Mucosa of descending colon (tissue), 3 donors: ENCODE measurements around the gene BBLN. TPM values are rescaled to one million over a fixed set of nuclear protein-coding genes. Genes with fewer than 3 reads are reported as not detected.

Experiments
- ATAC-seq: fragments of 200-7000 bp; cut with Tn5 transposase; one replicate; pipeline ENCODE4 v1.9.1; 2020; ENCODE audit warnings: mild to moderate bottlenecking, moderate library complexity
- DNase-seq, 3 donors: peaks; one replicate each; pipeline ENCODE4 v3.0.0-alpha.2; 2020
- H3K36me3 ChIP-seq: fragments of 200-600 bp; one replicate; pipeline ENCODE4 v1.8.0; 2021; ENCODE audit warnings: low read depth, mild to moderate bottlenecking
- H3K4me1 ChIP-seq: fragments of 200-600 bp; one replicate; pipeline ENCODE4 v1.8.0; 2021; ENCODE audit warnings: low read depth, mild to moderate bottlenecking
- H3K4me3 ChIP-seq: fragments of 200-600 bp; one replicate; pipeline ENCODE4 v1.8.0; 2021; ENCODE audit warnings: mild to moderate bottlenecking
- H3K9me3 ChIP-seq: fragments of 200-600 bp; one replicate; pipeline ENCODE4 v1.8.0; 2021; ENCODE audit warnings: mild to moderate bottlenecking
- intact Hi-C, 2 donors: fragments of 100-400 bp; cut with DNase I in 1 of 2; cut with micrococcal nuclease in 1 of 2; formaldehyde crosslinking; loops; one replicate each; pipeline versions ENCODE4 v1.11.0 to v1.11.1; 2022; cut with DNase I, micrococcal nuclease
- total RNA-seq, 3 donors: library from RNA; stranded (reverse); fragmentation: NEBNext Ultra II Directional in 2 of 3; extraction: Animal tissue kit (Norgen Biotek cat#: 25700) in 2 of 3; gene quantifications; one replicate each; pipeline versions ENCODE4 v1.2.1 to v1.2.4, GENCODE V29; 2021 to 2023
- TF ChIP-seq, protein P1 (sequence below): fragments of 200-600 bp; IDR thresholded peaks from one replicate; pipeline ENCODE4 v1.8.0; 2022; ENCODE audit warnings: antibody characterized with exemption, mild to moderate bottlenecking
- donor health status: DM: no; HTN: no; CAD: no; lungs with moderate emphysema.
- donor health status: DM: no; HTN: no; CAD: no.
- donor health status: DM: no; HTN: yes; CAD: no.

BBLN gene
- total RNA-seq, 3 donors from 2014 or later: 33.7 to 46.8 (median 37.6) TPM

DNA sequence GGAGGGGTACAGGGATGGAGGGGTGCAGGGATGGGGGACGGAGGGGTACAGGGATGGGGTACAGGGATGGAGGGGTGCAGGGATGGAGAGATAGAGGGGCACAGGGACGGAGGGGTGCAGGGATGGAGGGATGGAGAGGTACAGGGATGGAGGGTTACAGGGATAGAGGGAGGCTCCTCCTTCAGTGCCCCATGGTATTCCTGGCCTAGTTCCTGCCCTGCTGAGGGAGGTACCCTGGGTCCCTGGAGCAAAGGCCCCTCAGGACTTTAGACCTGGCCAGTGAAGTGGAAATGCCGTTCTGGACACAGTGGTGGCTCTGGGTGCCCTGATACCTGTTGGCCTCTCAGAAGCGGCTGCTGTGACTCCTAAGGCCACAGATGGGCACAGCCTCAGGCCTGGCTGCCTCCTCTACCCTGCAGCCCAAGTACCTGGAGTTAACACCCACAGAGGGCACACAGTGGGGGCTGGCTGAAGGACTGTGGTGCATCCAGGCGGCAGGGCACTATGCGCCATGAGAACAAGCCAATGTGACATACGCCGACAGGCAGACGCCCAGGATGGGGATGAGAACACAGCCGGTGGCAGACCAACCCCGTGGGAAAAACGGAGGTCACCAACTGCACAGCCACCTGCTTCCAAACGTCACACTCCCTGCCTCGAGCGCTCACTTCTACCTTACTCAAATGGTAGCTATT lies 40.9 kb upstream of the BBLN start:
- H3K9me3 ChIP-seq: no peaks in the 10 kb centered on the region
- DNase-seq (peak in 2 of 3 donors; percentile 31 to 56), ATAC-seq (no peak)
- no peak overlapping the region for H3K4me3 ChIP-seq
- TF ChIP-seq, protein P1, sequence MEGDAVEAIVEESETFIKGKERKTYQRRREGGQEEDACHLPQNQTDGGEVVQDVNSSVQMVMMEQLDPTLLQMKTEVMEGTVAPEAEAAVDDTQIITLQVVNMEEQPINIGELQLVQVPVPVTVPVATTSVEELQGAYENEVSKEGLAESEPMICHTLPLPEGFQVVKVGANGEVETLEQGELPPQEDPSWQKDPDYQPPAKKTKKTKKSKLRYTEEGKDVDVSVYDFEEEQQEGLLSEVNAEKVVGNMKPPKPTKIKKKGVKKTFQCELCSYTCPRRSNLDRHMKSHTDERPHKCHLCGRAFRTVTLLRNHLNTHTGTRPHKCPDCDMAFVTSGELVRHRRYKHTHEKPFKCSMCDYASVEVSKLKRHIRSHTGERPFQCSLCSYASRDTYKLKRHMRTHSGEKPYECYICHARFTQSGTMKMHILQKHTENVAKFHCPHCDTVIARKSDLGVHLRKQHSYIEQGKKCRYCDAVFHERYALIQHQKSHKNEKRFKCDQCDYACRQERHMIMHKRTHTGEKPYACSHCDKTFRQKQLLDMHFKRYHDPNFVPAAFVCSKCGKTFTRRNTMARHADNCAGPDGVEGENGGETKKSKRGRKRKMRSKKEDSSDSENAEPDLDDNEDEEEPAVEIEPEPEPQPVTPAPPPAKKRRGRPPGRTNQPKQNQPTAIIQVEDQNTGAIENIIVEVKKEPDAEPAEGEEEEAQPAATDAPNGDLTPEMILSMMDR: no peak
- H3K4me1 ChIP-seq: peaks cover 28% of the 10 kb centered on the region
- intact Hi-C loops: loop anchor here (10.0 kb wide), 4 partner anchors 54 to 174 kb away; partner anchors contain the start of genes NAIF1 (in 1 of the 2) and SLC25A25 (in 1 of the 2)
- no peaks in the 10 kb centered on the region for H3K36me3 ChIP-seq

DNA sequence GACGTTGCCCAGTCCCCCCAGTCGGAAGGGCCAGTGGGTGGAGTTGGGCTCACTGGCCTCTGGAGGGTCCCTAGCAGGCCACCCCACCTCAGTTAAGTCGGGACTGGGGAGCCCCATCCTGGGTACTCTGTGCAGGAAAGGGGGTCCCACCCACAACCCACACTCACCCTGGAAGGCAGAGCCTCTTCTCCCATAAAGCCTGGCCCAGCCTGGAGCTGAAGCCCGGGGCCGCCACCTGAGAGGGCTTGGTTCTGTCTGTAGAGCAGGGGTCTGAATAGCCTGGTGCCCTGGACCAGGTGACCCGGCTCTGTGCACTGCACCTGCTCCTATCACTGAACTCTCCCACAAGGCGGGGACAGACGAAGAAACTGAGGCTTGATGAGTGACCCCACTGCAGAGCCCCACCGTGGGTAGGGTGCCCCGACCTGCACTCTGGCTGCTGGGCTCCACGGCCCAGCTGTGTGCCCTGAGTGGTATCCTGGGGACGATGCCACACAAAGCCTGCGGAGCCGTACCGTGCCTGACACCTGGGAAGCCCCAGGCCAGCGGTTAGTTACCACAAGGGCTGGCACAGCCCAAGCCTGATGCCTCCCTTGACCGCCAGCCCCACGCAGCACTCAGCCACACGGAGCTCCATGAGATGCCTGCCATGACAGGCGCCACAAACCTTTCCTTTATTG lies 39.9 kb upstream of the BBLN start:
- ATAC-seq (no peak), DNase-seq (peak in 2 of 3 donors; percentile 31 to 48)
- H3K4me1 ChIP-seq: peaks cover 33% of the 10 kb centered on the region
- H3K9me3 ChIP-seq: no peaks in the 10 kb centered on the region
- intact Hi-C loops: no loop called here
- no peaks in the 10 kb centered on the region for H3K36me3 ChIP-seq
- H3K4me3 ChIP-seq: no peak overlapping the region
- TF ChIP-seq, protein P1: no peak

GRCh38 chr9:128120741-128121465 lies 39.2 kb upstream of the BBLN start:
- intact Hi-C loops: no loop called here
- TF ChIP-seq, protein P1: no peak
- DNase-seq: peak in 2 of 3 donors; percentile 31 to 49
- no peaks in the 10 kb centered on the region for H3K36me3 ChIP-seq
- ATAC-seq: no peak
- H3K4me3 ChIP-seq: no peak overlapping the region
- H3K9me3 ChIP-seq: no peaks in the 10 kb centered on the region
- H3K4me1 ChIP-seq: peaks cover 33% of the 10 kb centered on the region

DNA sequence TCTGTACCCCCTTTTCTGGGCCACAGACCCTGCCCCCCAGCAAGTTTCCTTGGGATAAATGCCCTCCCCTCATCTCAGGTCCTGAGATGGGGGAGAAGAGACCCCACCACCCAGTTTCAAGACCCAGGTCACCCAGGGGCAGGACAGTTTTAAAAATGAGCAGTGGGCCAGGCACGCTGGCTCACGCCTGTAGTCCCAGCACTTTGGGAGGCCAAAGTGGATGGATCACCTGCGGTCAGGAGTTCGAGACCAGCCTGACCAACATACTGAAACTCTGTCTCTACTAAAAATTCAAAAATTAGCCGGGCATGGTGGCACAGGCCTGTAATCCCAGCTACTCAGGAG lies 38.6 kb upstream of the BBLN start:
- Histone ChIP-seq H3K9me3 (no peaks in the 10 kb centered on the region), H3K36me3 (no peaks in the 10 kb centered on the region), H3K4me3 (no peak overlapping the region), H3K4me1 (peaks cover 33% of the 10 kb centered on the region)
- no peak for ATAC-seq
- intact Hi-C loops: no loop called here
- TF ChIP-seq, protein P1: no peak
- no peak for DNase-seq

DNA sequence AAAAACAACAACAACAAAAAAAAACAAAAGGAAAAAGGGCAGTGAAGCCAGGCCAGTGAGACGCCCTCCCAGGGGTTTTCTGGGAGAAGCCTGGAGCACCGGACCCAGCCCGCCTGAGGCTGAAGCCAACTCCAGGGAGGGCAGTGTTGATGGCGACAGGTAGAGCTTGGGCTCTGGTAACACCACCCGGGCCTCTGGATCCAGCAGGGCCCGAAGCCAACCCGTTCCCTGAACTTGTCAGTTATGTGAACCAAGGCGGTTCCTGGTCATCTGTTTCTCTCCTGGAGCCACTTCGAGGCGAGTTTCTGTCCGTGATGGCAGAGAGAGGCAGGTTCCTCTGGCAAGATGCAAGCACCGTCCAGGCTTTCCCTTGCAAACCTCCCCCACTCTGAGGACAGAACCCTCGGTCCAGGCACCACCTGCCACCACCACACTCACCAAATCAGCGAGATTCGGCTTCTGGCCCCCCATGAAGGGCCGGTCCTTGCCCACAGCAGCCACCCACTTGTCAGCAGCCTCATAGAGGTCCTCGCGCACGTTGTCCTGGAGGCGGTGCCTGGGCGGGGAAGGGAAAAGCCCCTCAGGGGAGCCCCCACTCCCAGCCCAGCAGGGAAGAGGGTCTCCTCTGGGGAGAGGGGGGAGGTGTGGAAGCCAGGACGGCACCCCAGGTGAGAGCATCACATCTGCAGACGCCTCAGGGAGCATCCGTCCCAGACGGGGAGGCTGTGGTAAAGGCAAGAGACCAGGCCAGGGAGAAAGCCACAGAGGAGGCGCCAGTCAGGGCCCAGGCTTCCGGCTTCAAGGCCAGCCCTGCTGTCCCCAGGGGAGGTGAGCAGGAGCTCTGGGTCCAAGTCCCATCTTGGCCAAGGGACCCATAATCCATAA lies 37.9 kb upstream of the BBLN start:
- Histone ChIP-seq H3K4me1 (peaks cover 29% of the 10 kb centered on the region), H3K36me3 (no peaks in the 10 kb centered on the region), H3K9me3 (no peaks in the 10 kb centered on the region), H3K4me3 (no peak overlapping the region)
- ATAC-seq (no peak), DNase-seq (peak in 2 of 3 donors; percentile 24 to 52)
- intact Hi-C loops: no loop called here
- TF ChIP-seq, protein P1: no peak
